GM18861 (cell line): ENCODE measurements around the gene XPC.
"Not testable (repeated sequence)": the region's sequence is repeated elsewhere in the genome, so short reads cannot be mapped to it uniquely, and the experiment has no call there.

Experiments used
- ATAC-seq: cut with Tn5 transposase; IDR thresholded peaks from one replicate; pipeline ENCODE4 v1.9.1; 2021; ENCODE audit not compliant: unreplicated experiment

The XPC gene

DNA sequence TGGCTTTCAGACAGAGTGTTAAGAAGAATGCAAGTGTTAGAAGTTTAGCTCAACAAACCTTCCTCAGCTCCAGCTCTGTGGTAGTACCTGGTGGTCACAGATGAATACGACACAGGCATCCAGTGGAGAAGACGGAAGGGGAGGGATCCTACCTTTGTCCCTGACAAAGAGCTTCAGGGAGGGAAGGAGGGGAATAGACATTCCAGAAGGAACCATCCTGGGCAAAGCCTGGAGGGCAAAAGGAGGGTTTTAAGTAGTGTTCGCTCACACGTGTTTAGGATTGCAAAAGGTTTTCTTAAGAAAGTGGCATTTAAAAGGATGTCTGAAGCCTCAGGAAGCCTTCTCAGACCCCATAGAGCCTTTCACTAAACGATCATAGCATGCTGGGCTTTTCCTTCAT lies 56.5 kb downstream of the XPC start:
- no peak for ATAC-seq

DNA sequence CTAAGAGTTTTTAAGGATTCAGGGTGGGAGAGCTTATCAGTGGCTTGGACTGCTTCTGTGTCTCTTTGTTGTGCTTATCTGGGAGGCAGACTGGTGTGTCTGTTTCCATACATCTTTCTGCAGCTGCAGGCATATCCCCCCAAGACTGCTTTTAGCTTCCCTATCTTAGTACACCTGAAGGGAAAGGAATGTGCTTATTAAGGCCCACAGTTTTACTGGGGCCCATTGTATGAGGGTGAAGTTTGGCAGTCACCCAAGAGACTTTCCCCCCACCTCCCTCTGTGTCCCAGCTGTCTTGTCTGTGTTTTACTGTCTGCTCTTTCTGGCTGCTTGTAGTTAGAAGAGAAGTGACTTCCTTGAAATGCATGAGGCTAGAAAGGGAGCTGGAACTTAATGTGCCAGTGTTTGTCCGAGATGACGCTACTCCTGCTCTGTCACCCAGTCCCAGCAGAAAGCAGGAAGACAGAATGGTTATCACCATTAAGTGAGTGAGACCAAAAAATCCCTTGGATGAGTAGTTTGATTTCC lies 57.4 kb downstream of the XPC start:
- ATAC-seq, result not testable (repeated sequence)

DNA sequence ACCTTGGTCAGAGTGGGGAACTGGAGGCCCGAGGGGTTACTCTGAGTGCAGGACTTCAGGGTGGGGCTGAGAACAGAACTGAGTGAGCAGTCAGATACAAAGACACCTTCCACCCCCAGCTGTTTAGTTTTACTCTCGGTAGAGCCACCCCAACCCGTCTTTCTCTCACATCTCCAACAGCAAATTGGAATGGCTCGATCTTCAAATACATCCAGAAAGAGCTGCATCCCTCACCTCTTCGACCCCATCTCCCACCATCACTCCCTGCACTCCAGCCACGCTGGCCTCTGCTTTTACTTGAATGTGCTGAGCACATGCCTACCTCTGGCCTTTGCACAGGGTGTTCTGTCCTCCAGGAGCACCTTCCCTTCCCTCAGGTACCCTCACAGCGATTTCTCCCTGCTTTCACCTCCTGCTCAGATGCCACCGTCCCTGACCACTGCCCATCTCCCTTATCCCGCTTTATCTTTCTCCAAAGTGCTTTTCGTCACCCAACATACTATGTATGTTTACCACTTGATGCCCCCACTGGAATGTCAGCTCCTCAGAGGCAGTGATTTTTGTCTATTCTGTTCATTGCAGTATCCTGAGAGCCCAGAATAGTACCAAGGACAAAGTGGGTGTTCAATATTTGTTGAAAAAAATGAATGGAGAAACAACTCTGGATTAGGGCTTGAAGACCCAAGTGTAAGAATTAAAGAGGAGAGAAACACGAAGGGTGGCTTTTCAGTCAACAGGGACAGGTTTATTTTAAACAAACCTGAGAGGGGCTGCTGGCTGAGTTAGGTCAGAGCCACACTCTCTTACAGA lies 58.1 kb downstream of the XPC start:
- no peak for ATAC-seq

GRCh38 chr3:14119651-14120050 lies 58.8 kb downstream of the XPC start:
- ATAC-seq, result no peak

- no peak for ATAC-seq
Observed at GRCh38 chr3:14118400-14119381, 59.7 kb downstream of the XPC start.

- ATAC-seq, result no peak
Observed at GRCh38 chr3:14117468-14118399, 60.7 kb downstream of the XPC start.

DNA sequence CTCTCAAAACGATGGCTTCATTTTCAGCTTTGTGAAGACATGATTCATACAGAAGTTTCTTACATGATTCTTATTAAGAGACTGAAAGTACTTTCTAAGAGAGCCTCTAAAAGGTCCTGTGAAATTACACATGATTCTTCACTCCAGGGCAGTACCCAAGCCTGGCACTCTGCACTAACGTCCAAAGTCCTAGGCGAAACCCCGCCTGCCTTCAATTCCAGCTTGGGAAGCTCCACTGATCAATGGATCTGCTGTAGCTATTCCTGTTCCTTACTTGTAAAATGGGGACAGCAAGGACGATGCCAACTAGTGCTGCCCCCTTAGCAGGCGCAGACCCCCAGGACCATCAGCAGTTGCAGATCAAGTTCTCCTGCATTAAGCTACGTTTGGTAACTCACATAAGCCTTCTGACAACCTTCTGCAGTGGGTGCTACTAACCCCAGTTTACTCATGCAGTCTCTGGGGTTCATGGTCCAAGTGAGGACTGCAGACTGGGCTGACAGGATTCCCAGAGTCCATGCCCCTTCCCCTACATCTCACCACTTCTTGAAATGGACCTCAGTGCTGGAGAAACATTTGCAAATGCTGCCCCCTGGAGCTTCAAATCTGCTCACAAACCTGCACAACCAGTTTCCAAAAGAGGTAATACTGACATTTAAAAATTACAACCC lies 64.3 kb downstream of the XPC start:
- no peak for ATAC-seq

DNA sequence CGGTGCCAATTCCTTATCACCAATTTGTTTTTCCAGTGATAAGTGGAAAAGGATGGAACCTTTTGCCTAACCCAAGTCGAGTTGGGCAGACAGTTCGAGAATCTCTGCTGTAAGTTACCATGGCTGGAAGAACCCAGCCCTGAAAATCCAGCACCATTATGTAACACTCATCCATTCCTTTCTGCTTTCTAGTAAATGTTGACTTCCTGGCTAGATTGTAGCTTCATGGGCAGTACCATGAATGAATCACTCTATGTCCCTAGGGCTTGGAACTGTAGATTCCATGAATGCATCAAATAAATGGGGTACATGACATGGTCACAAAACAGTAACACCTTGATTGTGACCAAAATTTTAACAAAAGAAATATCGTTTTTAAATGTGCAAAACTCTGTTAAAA lies 67.7 kb downstream of the XPC start:
- no peak for ATAC-seq

GRCh38 chr3:14109821-14110220 lies 68.6 kb downstream of the XPC start:
- ATAC-seq, result not testable (repeated sequence)

- no peak for ATAC-seq
Observed at GRCh38 chr3:14097616-14098391, 80.6 kb downstream of the XPC start.

- ATAC-seq, result no peak
Observed at GRCh38 chr3:14096742-14097141, 81.7 kb downstream of the XPC start.
